HEK293 (cell line): Measurements from ENCODE around the gene EHD2.

Experiments
- CTCF ChIA-PET: fragments of 350-600 bp; formaldehyde crosslinking; extraction: SDS; loops from one replicate; lab custom pipeline; 2021; ENCODE audit warnings: antibody characterized with exemption; lab: Yijun Ruan, JAX
- POLR2A ChIA-PET: fragments of 300-600 bp; formaldehyde crosslinking; extraction: SDS; loops from one replicate; lab custom pipeline; 2020; ENCODE audit warnings: antibody characterized with exemption, inconsistent platforms; lab: Yijun Ruan, JAX
- H3K27ac ChIP-seq: fragments of 200-500 bp; sonication (Bioruptor generic); 2 replicates; pipeline ENCODE4 v1.5.1; 2014; ENCODE audit warnings: low read depth, low read length, control low read depth, inconsistent platforms; ENCODE audit errors: extremely low read depth
- H3K36me3 ChIP-seq, 2 experiments: fragments of 200-500 bp in 1 of 2; sonication (Bioruptor generic) in 1 of 2; 1 replicate in 1 of 2; 2 replicates in 1 of 2; pipeline ENCODE4 v1.5.1; 2014 to 2017; ENCODE audit warnings: inconsistent platforms in 2 of 2, low read length in 2 of 2; ENCODE audit not compliant: control insufficient read depth in 2 of 2, insufficient read depth in 1 of 2
- H3K4me1 ChIP-seq: fragments of 200-500 bp; sonication (Bioruptor generic); 2 replicates; pipeline ENCODE4 v1.5.1; 2014; ENCODE audit warnings: mild to moderate bottlenecking, low read length, inconsistent platforms; ENCODE audit not compliant: control insufficient read depth, insufficient read depth
- H3K4me3 ChIP-seq: 2 replicates; pipeline ENCODE4 v1.5.1; 2011; ENCODE audit warnings: low read depth, mild to moderate bottlenecking, control low read depth, low read length, moderate library complexity
- H3K9me3 ChIP-seq: fragments of 200-500 bp; sonication (Bioruptor generic); 2 replicates; pipeline ENCODE4 v1.5.1; 2014; ENCODE audit warnings: low read depth, low read length, inconsistent platforms; ENCODE audit not compliant: control insufficient read depth, insufficient read depth
- CTCF ChIP-seq: fragments of 450-650 bp; formaldehyde crosslinking; IDR thresholded peaks from 2 replicates; pipeline ENCODE4 v1.5.1; 2016; ENCODE audit warnings: missing biosample characterization, missing genetic modification characterization
- KLF17 ChIP-seq: fragments of 450-650 bp; formaldehyde crosslinking; IDR thresholded peaks from 2 replicates; pipeline ENCODE4 v1.5.1; 2016; ENCODE audit warnings: missing biosample characterization, missing genetic modification characterization
- KLF8 ChIP-seq: fragments of 450-650 bp; formaldehyde crosslinking; IDR thresholded peaks from 2 replicates; pipeline ENCODE4 v1.5.1; 2016; ENCODE audit warnings: missing biosample characterization, missing genetic modification characterization
- PRDM1 ChIP-seq: fragments of 450-650 bp; formaldehyde crosslinking; IDR thresholded peaks from 2 replicates; pipeline ENCODE4; 2016; ENCODE audit warnings: missing biosample characterization, missing genetic modification characterization
- PRDM2 ChIP-seq: fragments of 450-650 bp; formaldehyde crosslinking; IDR thresholded peaks from 2 replicates; pipeline ENCODE4 v1.5.1; 2016; ENCODE audit warnings: missing biosample characterization, missing genetic modification characterization, borderline replicate concordance
- SCRT1 ChIP-seq: fragments of 450-650 bp; formaldehyde crosslinking; IDR thresholded peaks from 2 replicates; pipeline ENCODE4 v1.5.1; 2016; ENCODE audit warnings: missing biosample characterization, missing genetic modification characterization, borderline replicate concordance
- SETDB1 ChIP-seq: IDR thresholded peaks from one replicate; pipeline ENCODE4 v1.6.1; 2017; ENCODE audit warnings: mild to moderate bottlenecking, low read length, moderate library complexity, mixed read lengths; ENCODE audit not compliant: insufficient read length
- TCF7L2 ChIP-seq: IDR thresholded peaks from 2 replicates; pipeline ENCODE4 v1.6.1; 2011; ENCODE audit warnings: low read depth, mild to moderate bottlenecking, inconsistent platforms, low read length, moderate library complexity, borderline replicate concordance
- ZBTB10 ChIP-seq: fragments of 450-650 bp; formaldehyde crosslinking; IDR thresholded peaks from 2 replicates; pipeline ENCODE4 v1.5.1; 2016; ENCODE audit warnings: missing biosample characterization, missing genetic modification characterization
- ZBTB11 ChIP-seq: fragments of 450-650 bp; formaldehyde crosslinking; conservative IDR thresholded peaks from 2 replicates; pipeline ENCODE4 v1.5.1; 2016; ENCODE audit warnings: low read depth, missing biosample characterization, missing genetic modification characterization
- ZBTB44 ChIP-seq: fragments of 450-650 bp; IDR thresholded peaks from 2 replicates; pipeline ENCODE4 v1.5.1; 2018; ENCODE audit warnings: missing biosample characterization, mild to moderate bottlenecking, missing genetic modification characterization
- ZFHX2 ChIP-seq: fragments of 450-650 bp; formaldehyde crosslinking; conservative IDR thresholded peaks from 2 replicates; pipeline ENCODE4 v1.5.1; 2016; ENCODE audit warnings: missing biosample characterization, missing genetic modification characterization
- ZNF24 ChIP-seq: fragments of 450-650 bp; formaldehyde crosslinking; IDR thresholded peaks from 2 replicates; pipeline ENCODE4 v1.5.1; 2016; ENCODE audit warnings: missing biosample characterization, missing genetic modification characterization
- ZNF48 ChIP-seq: fragments of 450-650 bp; formaldehyde crosslinking; IDR thresholded peaks from 2 replicates; pipeline ENCODE4 v1.5.1; 2016; ENCODE audit warnings: missing biosample characterization, missing genetic modification characterization
- ZNF580 ChIP-seq: fragments of 450-650 bp; formaldehyde crosslinking; IDR thresholded peaks from 2 replicates; pipeline ENCODE4 v1.5.1; 2016; ENCODE audit warnings: missing biosample characterization, missing genetic modification characterization
- ZNF623 ChIP-seq: fragments of 450-650 bp; formaldehyde crosslinking; IDR thresholded peaks from 2 replicates; pipeline ENCODE4 v1.5.1; 2016; ENCODE audit warnings: missing biosample characterization, missing genetic modification characterization
- ZSCAN30 ChIP-seq: fragments of 450-650 bp; IDR thresholded peaks from 2 replicates; pipeline ENCODE4 v1.5.1; 2018; ENCODE audit warnings: missing biosample characterization, mild to moderate bottlenecking, missing genetic modification characterization, moderate library complexity
- ZXDB ChIP-seq: fragments of 450-650 bp; formaldehyde crosslinking; IDR thresholded peaks from 2 replicates; pipeline ENCODE4 v1.5.1; 2016; ENCODE audit warnings: missing biosample characterization, missing genetic modification characterization

EHD2 gene

GRCh38 chr19:47707135-47707925 is 5.9 kb upstream of the EHD2 start:
- H3K4me1 ChIP-seq = no peaks in the 10 kb centered on the region
- ChIA-PET CTCF (interaction anchor here (0.6 to 6.3 kb wide), 48 partner anchors 8 to 868 kb away, joined by 3 to 121 read pairs (median 5); partner anchors contain the start of genes INAFM1, KPTN, NAPA and NOP53), POLR2A (interaction anchor here (0.6 to 1.4 kb wide), 14 partner anchors 10 to 1214 kb away, joined by 3 to 7 read pairs (median 4); no protein-coding TSS in a partner anchor)
- H3K9me3 ChIP-seq = no peaks in the 10 kb centered on the region
- H3K4me3 ChIP-seq = no peak overlapping the region
- H3K27ac ChIP-seq = no peak overlapping the region
- peaks cover 6 to 10% of the 10 kb centered on the region in 2 experiments; a peak in 1 of 3 replicates for H3K36me3 ChIP-seq
- peak; percentile 14 for TF ChIP-seq SETDB1
- TF ChIP-seq PRDM1 (tag by site-specific recombination) = no peak
- TF ChIP-seq ZNF623 = peak; percentile 100
- TF ChIP-seq KLF17 (tag by site-specific recombination) = 0 out of 2 replicates have a peak, but pooled peaks have one; percentile 29
- peak; percentile 12; the same call in 1 of the 2 replicates for TF ChIP-seq ZBTB10
- peak; percentile 32; the same call in 1 of the 2 replicates for TF ChIP-seq ZXDB (tag by site-specific recombination)
- peak; percentile 43; the same call in 1 of the 2 replicates for TF ChIP-seq KLF8 (tag by site-specific recombination)
- peak; percentile 25; the same call in 1 of the 2 replicates for TF ChIP-seq ZNF24 (tag by site-specific recombination)
- no peak for TF ChIP-seq ZNF48
- peak; percentile 98 for TF ChIP-seq ZBTB11 (tag by site-specific recombination)
- no peak for TF ChIP-seq PRDM2 (tag by site-specific recombination)
- TF ChIP-seq CTCF (tag by site-specific recombination) = peak; percentile 84
- TF ChIP-seq ZSCAN30 (tag by site-specific recombination) = peak; percentile 27; the same call in 1 of the 2 replicates
- no peak for TF ChIP-seq TCF7L2
- TF ChIP-seq ZBTB44 (tag by site-specific recombination) = no peak
- peak; percentile 57 for TF ChIP-seq ZFHX2 (tag by site-specific recombination)
- TF ChIP-seq ZNF580 (tag by site-specific recombination) = peak; percentile 85
- 0 out of 2 replicates have a peak, but pooled peaks have one; percentile 55 for TF ChIP-seq SCRT1
